Central memory CD4-positive, alpha-beta T cell (primary cell): Measurements from ENCODE around the gene RAB5B.
"Not testable (repeated sequence)": the region's sequence is repeated elsewhere in the genome, so short reads cannot be mapped to it uniquely, and the experiment has no call there.

Experiments used
- DNase-seq: peaks from one replicate; pipeline ENCODE4 v3.0.0; 2022

The RAB5B gene

DNA sequence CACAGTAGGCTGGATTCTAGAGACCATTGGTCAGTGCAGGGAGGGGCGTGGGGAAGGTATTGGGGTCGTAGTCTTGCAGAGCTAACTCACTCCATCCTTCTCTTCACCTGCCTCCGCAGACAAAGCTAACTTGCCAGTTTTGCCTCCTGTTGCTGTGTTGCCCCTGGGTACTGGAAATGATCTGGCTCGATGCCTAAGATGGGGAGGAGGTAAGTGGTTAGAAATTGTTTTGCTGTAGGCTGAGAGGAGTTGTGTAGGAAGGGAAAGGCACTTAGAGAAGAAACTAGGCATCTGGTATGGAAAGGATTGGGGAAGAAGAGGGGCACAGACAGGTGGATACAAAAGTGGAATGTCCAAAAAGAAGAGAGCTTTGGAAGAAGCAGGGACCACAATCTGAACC, 31.8 kb upstream of the RAB5B start:
- no peak for DNase-seq

DNA sequence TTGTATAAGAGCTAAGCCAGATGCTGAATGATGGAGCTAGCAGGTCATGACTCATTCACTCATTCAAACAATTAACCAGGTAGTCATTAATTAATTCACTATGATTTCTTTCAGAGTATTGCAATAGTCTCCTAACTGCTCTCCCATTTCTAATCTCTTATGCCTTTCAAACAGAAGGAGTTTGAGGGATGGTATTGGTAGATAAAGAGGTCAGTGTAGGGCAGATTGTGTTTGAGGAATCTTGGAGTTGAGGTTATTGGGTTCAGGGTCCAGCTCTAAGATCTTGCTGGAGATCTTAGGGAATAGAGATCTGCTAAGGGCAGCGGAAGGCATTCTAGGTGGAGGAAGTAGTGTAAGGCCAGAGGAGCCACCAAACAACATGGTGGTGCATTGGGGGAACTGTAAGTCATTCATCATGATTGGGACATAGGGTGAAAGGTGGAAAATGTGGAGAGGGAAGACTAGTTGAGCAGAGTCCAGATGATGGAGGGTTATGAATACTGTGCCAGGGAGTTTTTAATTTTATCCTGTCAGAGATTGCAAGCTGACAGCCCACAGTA, 31.2 kb upstream of the RAB5B start:
- no peak for DNase-seq

DNA sequence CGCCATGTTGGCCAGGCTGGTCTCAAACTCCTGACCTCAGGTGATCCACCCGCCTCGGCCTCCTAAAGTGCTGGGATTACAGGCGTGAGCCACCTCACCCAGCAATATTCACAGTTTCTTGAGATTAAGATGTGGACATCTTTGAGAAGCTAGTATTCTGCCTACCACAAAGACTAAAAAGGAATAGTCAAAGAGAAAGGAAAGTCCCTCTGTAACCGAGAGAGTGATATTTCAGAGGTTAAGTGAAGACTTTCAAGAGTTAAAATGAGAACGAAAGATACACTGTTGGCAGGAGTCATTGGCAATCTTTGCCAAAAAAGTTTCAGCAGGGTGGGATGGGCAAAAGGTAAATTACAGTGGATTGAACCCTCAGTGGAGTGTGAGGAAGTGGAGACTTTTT, 27.3 kb upstream of the RAB5B start:
- DNase-seq: no peak

DNA sequence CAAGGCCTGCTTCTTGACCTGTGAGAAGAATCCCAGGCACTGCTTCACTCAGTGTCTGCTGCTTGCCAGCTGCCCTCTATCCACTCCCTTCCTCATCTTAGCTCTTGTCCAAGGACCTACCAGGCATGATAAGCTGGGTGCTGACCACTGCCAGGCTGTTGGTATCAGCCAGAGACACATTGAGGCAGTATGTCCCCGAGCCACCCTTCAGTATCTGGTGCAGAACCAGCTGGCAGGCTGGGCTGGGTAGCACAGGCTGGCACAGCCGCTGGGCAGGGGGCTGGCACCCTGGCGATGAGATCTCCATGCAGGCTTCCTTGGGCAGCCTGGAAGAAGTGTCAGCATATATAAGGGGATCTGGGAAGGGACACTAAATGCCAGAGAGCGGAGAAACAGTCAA, 18.5 kb upstream of the RAB5B start:
- DNase-seq: no peak

DNA sequence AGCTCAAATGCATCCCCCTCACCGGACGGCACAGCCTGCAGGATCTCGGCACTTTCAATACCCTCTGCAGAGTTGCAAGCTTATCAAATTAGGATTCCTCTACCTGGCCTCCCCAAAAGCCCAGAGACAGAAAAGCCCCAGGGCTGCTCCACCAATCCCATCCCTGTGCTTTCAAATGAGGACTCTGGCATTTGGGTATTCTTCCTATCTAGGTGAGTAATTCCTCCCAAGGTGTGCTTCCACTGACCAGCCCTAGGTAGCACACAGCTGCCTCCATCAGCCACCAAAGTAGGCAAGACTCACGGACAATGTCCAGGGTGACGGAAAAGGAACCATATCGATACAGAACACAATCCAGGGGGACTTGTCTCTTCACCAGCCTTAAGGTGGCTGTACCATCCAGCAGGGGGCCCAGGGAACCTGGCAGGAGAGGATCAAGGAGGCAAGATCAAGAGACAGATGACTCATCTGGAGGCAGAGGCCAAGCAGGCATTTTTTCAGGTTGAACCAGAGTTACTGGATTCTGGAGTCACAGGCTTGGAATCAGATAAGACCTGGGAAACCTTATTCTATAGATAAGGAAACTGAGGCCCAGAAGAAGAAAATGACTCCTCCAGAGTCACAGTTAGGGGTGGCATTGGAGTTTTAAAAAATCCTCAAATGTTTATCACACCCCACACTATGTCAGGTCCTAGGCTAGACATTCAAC, 17.9 kb upstream of the RAB5B start:
- peak; percentile 24 for DNase-seq

DNA sequence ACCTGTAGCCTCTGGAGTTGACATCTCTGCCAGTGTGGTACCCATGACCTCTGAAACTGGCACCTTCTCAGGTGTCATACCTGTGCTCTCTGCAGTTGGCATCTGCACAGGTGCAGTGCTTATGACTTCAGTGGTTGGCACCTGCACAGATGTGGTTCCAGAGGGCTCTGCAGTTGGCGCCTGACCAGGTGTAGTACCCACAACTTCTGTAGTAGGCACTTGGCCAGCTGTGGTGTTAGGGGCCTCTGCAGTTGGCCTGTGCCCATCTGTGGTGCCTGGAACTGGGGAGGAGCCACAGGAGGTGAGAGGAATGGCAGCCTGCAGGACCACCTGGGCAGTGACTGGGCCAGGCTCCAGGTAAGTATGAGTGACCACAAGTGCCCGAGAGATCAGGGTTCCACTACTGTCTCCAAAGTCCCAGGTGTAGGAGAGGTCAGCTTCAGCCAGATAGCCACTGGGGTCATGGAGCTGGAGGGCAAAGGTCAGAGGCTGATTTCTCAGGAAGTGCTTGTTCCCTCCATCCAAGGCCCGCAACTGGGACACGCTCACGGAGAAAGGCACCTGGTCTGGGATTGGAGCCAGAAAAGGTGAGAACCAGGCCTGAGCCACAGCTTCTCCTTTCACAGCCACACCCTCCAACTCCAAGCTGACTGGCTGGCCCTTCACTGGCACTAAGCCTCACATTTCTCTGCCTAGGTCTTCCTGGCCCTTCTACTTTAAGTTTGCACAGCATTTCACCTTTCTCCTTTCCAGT, 16.6 kb upstream of the RAB5B start:
- DNase-seq: no peak

DNA sequence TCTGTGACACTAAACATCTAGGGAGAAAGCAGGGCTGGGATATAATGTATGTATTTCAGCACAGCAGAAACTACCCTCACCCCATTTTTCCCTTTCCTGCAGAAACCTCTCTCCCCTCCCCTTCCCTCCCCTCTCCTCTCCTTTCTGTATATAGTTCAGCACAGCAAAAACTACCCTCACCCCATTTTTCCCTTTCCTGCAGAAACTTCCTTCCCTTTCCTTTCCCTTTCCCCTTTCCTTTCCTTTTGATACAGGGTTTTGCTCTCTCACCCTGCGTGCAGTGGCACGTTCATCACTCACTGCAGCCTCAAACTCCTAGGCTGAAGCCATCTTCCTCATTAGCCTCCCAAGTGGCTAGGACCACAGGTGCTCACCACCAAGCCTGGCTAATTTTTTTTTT, 10.1 kb upstream of the RAB5B start:
- DNase-seq: no peak

DNA sequence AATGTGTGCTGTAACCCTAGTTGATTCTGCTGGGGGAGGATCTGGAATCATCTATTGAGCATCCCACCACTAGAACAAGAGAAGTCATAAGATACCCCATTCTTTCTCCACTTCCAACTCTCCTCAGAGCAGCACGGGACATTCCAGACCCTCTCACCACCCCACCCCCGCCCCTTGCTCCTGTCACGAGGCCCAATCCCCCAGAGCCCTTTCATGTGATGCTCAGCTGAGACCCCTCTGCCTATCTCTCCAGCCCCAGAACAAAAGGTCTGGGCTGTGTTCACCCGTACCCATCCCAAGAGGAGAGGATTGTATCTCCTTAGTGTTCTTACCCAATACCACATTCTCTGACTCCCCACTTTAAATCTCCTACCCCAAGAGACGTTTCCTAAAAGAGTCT, 8.6 kb upstream of the RAB5B start:
- DNase-seq: no peak

DNA sequence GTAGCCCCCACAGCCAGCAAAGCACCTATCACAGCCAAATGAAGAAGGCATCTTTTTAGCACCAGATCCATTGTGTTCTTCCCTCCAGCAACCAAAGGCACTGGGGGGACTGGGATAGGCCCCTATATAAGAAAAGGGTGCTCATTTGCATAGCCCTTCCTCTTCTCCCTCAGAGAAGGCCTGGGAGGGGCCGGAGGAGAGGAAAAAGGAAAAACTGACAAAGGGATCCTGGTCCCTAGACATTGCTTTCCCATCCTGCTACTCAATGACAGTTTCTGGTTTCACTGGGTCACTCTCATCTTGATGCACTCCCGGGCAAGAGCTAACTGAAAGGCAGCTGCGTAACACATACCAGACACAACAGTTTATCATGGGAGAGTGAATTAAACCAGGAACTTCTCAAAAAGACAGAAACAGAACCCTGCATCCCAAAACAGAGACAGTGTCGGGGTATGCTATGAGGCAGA, 7.9 kb upstream of the RAB5B start, which contains the start of gene PMEL:
Gene PMEL, minus strand, starts transcription at position 102 of the 467 bp plus-strand sequence. Its CDS starts 31 bp downstream, at position 71.
- no peak for DNase-seq

DNA sequence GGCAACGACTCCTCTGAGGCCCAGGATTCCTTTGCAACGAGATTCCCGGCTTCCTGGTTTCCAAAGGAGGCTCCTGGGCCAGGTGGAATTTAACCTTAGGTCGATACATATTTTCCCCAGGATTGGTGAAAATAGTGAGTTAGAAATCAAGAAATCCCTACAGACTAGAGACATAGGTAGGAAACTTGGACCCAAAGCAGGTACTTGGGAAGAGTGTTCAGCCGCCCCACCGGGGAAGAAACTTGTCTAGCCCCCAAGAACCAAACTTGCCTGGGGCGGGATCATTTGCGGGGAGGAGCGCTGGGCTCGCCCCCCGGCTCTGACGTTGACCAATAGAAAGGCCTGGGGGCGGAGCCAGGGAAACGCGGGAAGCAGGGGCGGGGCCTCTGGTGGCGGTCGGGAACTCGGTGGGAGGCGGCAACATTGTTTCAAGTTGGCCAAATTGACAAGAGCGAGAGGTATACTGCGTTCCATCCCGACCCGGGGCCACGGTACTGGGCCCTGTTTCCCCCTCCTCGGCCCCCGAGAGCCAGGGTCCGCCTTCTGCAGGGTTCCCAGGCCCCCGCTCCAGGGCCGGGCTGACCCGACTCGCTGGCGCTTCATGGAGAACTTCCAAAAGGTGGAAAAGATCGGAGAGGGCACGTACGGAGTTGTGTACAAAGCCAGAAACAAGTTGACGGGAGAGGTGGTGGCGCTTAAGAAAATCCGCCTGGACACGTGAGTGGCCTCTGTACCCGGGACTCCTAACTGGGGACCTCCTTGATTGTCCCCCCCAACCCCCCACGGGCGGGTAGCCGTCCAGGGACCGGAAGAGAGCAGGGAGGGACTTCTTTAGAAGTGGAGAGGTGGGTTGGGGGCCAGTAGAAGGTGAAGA, 7.2 kb upstream of the RAB5B start, which contains the start of gene CDK2:
Gene CDK2, plus strand, starts transcription at position 423 of the 874 bp plus-strand sequence. Its CDS starts 179 bp downstream, at position 602.
- peak; percentile 78 for DNase-seq

DNA sequence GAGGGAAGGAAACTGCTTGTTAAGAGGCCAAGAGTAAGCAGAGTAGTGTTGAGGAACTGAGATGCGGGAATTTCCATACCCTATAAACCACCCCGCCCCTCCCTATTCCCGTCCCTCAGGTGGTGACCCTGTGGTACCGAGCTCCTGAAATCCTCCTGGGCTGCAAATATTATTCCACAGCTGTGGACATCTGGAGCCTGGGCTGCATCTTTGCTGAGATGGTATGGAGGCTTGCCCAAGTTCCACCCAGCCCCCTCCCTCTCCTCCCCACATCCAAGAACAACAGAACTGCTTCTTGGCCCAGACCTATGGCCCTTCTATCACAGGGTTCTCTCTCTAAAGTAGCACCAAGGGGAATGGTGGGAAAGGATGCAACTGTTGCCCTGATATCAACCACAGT, 4.5 kb upstream of the RAB5B start:
- no peak for DNase-seq

DNA sequence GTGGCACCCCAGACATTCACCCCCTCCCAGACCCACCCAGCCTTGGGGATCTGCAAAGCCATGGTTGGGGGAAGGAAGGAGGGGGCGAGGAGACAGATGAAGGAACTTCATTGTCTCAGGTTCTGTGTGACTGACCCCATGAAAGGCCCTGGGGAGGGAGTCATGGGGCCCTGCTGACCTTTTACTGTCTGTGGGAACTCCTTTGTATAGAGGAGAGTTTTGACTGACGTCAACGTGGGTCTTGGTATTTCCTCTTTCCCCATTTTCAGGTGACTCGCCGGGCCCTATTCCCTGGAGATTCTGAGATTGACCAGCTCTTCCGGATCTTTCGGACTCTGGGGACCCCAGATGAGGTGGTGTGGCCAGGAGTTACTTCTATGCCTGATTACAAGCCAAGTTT, 3.1 kb upstream of the RAB5B start:
- DNase-seq: no peak

DNA sequence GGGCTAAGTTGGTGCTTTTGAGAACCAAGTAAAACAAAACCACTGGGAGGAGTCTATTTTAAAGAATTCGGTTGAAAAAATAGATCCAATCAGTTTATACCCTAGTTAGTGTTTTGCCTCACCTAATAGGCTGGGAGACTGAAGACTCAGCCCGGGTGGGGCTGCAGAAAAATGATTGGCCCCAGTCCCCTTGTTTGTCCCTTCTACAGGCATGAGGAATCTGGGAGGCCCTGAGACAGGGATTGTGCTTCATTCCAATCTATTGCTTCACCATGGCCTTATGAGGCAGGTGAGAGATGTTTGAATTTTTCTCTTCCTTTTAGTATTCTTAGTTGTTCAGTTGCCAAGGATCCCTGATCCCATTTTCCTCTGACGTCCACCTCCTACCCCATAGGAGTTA, 1.8 kb upstream of the RAB5B start:
- no peak for DNase-seq

DNA sequence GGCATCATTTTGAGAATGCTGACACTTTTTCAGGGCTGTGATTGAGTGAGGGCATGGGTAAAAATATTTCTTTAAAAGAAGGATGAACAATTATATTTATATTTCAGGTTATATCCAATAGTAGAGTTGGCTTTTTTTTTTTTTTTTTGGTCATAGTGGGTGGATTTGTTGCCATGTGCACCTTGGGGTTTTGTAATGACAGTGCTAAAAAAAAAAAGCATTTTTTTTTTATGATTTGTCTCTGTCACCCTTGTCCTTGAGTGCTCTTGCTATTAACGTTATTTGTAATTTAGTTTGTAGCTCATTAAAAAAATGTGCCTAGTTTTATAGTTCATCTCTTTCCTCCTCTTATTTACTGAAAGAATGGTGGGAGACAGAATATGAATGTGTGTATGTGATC, 1.4 kb upstream of the RAB5B start:
- DNase-seq: no peak

DNA sequence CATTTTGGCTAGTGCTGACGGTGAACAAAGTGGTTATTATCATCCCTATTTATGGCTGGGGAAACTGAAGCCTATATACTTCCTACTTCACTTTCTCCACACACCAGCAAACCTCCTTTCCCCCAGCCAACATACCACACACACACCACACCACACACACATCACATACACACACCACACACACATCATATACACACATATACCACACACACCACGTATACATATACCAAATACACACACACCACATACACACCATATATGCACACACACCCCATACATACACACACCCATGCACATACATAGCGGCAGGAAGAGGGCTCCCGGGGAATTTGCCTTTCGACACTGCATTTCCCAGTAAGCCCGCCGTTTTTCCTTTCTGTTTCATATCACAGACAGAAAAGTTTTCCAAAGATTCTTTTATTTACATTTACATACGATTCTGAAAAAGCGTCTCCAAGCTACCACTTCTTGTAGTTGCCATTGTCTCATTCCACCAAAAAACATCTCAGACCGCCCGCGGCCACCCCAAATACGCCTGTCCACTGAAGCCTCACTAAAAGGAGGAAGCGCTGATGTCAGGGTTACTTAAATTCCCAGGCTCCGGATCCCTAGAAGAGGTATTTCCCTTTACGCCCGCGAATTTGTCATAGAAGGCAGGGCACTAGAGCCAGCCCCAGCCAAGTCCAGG, 823 bp upstream of the RAB5B start:
- DNase-seq: no peak

DNA sequence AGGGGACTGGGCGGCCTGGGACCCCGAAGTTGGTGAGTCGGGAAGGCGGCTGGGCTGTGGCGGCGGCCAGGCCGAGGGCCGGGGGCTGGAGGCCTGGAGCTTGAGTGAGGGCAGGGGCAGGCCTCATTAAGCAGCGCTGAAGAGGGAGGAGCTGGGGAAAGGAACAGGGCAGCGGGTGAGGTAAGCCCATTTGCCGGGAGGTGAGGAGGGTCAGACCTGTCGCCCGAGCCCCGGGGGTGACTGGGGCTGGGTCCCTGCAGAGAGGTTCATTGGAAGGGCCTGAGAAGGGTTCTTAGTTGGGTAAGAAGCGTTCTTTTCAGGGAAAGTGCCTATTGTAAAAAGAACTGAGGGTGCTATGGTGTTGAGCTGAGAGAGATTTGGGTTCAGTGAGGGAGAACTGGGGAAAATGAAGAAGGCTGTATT, 441 bp downstream of the RAB5B start:
- DNase-seq: peak; percentile 5

DNA sequence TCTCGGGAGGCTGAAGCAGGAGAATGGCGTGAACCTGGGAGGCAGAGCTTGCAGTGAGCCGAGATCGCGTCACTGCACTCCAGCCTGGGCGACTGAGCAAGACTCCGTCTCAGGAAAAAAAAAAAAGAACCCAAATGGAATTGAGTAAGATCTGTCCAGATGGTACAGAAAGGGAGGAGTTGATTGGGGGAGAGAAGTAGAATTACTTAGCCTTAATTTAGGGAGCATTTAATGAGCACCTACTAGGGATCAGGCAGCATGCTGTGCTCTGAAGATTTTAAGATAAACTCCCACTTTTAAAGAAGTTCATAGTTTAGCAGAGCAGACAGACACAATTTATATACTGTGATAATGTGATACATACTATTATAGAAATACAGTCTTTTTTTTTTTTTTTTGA, 4.5 kb downstream of the RAB5B start:
- no peak for DNase-seq

DNA sequence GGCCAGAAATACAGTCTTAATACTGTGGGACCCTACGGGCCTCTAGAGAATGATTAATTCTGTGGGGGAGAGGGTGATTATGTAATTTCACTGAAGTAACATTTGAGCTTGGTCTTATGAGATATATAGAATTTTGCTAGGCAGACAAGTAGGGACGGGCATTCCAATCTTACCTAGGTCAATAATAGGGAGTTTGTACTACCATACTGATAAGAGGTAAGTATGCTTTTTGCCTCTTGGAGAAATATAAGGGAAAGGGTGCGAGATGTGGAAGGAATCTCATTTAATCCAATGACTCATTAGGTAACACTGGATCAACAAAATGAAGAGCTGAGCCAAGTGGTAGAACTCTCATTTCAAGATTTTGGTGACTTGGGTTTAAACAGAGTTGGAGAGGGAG, 5.2 kb downstream of the RAB5B start:
- no peak for DNase-seq

DNA sequence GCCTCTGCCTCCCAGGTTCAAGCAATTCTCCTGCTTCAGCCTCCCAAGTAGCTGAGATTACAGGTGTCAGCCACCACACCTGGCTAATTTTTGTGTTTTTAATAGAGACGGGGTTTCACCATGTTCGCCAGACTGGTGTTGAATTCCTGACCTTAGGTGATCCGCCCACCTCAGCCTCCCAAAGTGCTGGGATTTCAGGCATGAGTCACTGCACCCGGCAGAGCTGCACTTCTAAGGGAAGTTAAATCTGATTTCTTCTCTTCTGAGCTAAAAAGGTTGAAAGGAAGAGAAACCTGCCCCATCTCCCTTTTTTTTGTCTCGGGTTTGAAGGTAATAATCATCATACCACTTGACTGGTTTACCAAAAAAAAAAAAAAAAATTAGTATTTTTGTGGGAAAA, 8.0 kb downstream of the RAB5B start:
- not testable (repeated sequence) for DNase-seq

DNA sequence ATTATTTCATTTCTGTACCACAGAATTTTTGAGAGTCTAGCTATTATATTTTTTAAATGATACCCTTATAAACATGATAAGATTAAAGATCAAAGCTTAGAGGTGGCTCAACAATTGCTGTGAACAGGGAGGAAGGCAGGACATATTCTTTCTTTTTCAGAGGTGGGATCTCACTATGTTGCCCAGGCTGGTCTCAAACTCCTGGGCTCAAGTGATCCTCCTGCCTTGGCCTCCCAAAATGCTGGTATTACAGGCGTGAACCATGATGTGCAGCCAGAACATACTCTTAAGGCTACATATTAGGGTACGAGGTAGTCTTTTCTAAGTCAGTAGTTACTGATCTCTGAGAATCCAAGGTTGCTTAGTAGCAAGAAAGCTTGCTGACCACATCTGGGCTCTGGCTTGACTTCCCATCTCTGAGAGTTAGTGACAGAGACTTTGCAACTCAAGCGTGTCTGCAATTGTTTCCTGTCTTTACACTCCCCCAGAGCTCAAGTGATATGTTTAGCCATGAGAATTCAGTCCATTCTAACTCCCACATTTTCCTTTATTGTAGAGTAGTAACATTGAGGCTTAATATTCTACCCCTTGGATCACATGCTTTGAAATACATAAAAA, 8.6 kb downstream of the RAB5B start:
- DNase-seq: no peak

DNA sequence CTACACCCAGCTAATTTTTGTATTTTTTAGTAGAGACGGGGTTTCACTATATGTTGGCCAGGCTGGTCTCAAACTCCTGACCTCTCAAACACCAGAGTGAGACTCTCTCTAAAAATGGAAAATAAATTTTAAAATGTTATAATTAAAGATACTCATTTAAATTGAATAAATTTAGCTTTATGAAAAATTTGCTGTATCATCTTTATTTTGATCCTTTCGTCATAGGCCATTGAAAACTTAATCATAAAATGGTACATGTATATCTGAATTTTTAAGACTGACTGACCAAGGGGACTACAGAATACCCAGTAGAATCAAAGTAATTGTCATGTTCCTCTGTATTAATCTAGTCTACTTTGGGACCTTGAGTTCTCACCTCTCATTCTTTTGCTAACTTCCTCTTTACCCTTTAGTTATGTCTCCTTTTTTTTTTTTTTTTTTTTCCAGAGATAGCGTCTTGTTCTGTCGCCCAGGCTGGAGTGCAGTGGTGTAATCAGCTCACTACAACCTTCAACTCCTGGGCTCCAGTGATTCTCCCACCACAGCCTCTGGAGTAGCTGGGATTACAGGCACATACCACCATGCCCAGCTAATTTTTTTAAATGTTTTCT, 9.5 kb downstream of the RAB5B start:
- no peak for DNase-seq
